Germinal center (tissue), 1 donor: Measurements from ENCODE around the gene PNPLA3.
"Not testable (repeated sequence)": the region's sequence is repeated elsewhere in the genome, so short reads cannot be mapped to it uniquely, and the experiment has no call there.

Source experiments
- DNase-seq: peaks from one replicate; pipeline ENCODE4 v3.0.0; 2012; ENCODE audit warnings: mixed read lengths, low spot score

Gene PNPLA3

DNA sequence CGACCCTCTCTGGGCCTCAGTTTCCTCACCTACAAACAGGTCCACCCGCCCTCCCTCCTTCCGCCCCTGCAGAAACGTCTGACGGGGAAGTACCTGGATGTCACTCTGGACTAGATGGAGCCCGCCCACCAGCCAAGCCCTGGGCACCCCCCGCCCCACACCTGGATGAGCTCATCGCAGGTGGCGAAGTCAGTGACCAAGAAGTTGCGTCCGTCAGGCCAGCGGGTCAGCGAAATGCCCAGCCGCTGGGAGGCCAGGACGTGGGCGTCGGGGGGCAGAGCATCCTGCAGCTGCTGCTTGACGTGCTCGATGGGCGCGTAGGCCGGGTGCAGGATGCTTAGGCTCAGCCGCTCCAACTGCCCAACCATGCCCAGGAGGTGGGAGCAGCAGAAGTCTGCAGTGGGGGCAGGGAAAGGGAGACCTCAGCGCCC, 32.7 kb upstream of the PNPLA3 start:
- no peak for DNase-seq

- DNase-seq, result peak; percentile 24
Observed at GRCh38 chr22:43891360-43892182, 32.0 kb upstream of the PNPLA3 start, which contains the start of gene PNPLA5. Gene PNPLA5, minus strand, starts transcription at chr22:43892013. Its CDS starts 133 bp downstream, at chr22:43891880.

DNA sequence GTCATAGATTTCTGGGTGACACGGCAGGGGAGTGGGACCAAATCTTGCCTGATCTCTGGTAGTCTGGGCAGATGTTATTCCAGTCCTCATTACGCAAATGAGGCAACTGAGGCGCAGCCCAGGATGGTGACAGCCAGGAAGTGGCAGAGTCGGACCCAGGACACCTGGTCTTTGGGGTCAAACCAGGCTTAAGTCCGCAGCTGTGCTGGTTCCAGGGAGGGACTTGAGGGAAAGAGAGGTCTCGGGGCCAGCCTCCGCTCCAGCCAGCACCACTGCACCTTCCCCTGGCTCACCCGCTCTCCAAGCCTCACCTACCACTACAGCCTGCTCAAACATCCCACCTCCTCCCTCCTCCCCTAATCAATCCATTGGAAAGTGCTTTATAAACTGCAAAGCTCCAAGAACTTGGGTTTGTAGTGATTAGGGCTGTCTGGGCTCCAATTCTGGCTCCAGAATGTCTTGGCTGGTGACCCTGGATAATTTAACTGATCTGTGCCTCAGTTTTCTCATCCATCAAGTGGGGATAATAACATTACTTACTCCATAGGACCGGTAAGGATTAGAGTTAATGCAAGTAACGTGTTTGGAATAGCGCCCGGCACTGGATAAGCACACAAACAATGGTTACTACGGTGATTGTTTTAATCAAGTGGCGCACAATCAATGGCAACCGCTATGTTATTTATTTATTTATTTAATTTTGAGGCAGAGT, 31.3 kb upstream of the PNPLA3 start:
- no peak for DNase-seq

- DNase-seq, result no peak
Observed at GRCh38 chr22:43893266-43893665, 30.3 kb upstream of the PNPLA3 start.

DNA sequence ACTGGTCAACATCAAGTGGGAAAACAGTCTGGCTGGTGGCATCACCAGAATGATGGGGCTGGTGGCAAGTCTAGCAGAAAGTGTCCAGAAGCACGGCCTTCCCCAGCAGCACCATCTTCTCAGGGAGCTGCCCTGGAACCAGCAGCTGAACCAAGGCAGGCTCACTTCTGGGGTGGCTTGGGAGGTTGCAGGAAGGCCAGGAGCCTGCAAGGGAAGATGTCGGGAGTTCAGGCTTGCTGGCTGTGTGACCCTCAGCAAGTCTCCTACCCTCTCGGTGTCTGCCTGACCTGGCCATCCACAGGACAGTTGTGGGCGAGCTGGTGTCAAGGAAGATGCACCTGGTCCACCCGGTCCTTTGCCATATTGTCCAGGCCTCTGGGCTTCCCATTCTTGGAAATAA, 29.5 kb upstream of the PNPLA3 start:
- no peak for DNase-seq

GRCh38 chr22:43895986-43896645, 27.5 kb upstream of the PNPLA3 start:
- no peak for DNase-seq

GRCh38 chr22:43897751-43898261, 25.8 kb upstream of the PNPLA3 start:
- DNase-seq, result no peak

DNA sequence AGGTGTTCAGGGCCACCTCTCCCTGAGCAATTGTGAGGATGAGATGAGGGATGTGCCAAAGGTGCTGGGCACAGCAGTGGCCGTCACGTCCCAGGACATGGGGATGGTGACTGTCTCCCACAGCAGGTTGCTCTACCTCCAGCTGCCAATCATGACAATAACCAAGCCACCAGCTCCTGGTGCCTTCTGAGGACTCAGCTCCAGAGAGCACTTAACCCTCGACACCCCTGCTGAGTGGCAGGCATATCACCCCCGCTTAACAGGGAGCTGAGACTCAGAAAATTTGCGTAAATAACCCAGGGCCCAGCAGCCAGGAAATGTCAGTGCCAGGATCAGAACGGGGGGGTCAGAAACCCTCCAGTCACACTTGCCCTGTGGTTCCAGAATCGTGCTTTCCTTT, 23.4 kb upstream of the PNPLA3 start:
- DNase-seq, result no peak

- no peak for DNase-seq
Observed at GRCh38 chr22:43901976-43902643, 21.5 kb upstream of the PNPLA3 start.

DNA sequence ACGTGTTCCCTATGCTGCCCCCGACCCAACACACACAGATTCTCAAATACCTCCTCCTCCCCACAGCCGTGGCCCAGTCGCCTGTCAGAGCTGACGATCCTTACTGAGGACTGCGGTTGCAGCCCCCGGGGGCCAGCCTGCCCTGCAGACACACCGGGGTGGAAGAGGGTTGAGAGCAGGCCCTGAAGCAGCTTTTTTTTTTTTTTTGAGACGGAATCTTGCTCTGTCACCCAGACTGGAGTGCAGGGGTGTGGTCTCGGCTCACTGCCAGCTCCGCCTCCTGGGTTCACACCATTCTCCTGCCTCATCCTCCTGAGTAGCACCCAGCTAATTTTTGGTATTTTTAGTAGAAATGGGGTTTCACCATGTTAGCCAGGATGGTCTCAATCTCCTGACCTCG, 20.6 kb upstream of the PNPLA3 start:
- not testable (repeated sequence) for DNase-seq

DNA sequence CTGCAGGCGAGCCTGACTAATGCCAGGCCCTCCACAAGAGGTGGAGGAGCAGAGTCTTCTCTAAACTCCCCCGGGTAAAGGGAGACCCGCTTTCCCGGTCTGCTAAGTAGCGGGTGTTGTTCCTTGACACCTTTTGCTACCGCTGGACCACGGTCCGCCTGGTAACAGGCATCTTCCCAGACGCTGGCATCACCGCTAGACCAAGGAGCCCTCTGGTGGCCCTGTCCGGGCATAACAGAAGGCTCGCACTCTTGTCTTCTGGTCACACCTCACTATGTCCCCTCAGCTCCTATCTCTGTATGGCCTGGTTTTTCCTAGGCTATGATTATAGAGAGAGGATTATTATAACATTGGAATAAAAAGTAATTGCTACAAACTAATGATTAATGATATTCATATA, 19.2 kb upstream of the PNPLA3 start:
- DNase-seq, result not testable (repeated sequence)

GRCh38 chr22:43905681-43906080, 17.9 kb upstream of the PNPLA3 start:
- DNase-seq, result no peak

DNA sequence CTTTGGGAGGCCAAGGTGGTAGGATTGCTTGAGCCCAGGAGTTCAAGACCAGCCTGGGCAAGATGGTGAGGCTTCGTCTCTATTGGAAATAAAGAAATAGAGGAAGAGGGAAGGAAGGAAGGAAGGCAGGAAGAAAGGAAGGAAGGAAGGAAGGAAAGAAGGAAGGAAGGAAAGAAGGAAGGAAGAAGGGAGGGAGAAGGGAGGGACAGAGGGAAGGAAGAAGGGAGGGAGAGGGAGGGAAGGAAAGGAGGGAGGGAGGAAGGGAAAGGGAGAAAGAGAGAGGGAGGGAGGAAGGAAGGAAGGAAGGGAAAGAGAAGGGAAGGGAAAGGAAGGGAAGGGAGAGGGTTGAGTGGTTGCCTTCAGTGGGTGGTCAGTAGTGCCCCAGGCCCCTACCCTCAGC, 13.9 kb upstream of the PNPLA3 start:
- no peak for DNase-seq

DNA sequence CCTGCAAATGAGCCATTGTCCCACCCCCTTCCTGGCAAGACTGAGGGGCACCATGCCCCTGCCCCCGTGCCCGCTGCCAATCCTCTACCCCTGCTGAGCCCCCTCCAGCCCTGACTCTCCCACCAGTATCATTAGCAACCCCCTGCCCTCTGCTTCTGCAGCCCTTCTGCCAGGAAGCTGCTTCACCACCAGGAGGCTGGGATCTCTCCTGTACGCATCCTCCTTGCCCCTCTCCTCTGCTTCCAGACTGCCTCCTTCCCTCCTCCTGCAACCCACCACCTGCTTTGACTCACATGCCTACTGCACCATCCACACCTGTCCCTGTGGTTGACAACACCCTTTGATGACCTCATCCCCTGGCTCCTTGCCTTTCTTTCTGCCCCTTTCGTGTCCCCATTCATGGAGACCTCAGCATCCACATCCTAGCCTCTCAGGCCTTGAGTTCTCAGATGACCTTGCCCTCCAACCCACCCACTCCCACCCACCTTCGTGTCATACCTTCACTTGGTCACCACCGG, 13.4 kb upstream of the PNPLA3 start:
- no peak for DNase-seq

- DNase-seq, result no peak
Observed at GRCh38 chr22:43911351-43911750, 12.3 kb upstream of the PNPLA3 start.

- DNase-seq, result no peak
Observed at GRCh38 chr22:43917521-43917920, 6.1 kb upstream of the PNPLA3 start.

- DNase-seq, result no peak
Observed at GRCh38 chr22:43919106-43919973, 4.3 kb upstream of the PNPLA3 start.

DNA sequence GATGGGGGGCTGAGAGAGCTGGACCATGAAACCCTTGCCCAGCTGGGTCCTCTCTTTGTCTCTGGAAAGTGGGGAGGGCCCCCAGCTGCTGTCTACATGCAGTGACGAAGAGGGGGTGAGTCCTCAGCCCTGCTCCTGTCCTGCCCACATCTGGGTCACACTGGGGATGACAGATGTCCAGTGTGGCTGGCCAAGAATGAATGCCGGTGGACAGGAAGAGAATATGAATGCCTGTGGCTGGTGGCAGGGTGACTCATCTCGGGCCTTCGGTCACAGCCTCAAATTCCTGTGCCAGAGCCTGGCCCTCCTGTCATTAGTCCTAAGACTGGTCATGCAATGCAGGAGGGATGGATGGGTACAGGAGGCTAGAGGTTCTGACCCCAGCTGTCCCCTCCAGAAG, 2.2 kb upstream of the PNPLA3 start:
- no peak for DNase-seq

- DNase-seq, result no peak
Observed at GRCh38 chr22:43922123-43922522, 1.5 kb upstream of the PNPLA3 start.

- DNase-seq, result peak; percentile 24
Observed at GRCh38 chr22:43923191-43923590, 414 bp upstream of the PNPLA3 start.

DNA sequence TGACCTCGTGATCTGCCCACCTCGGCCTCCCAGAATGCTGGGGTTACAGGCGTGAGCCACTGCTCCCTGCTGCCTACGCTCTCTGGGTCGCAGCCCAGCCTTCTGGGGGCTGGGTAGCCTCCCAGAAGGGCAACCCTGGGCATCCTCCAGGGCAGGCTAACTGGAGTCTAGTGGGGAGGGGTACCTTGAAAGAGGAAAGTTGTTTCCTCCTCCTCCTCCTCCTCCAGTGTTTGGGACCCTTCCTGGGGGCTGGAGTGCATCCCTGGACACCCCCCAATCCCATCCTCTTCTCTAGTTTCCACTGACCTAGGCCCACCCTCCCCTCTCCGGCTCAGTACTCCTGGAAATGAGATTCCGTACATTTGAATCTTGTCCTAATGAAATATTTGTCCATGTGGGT, 1.3 kb downstream of the PNPLA3 start:
- DNase-seq, result no peak
